GM12878 (cell line): ENCODE data around the gene NLRC5. TPM values are rescaled to one million over a fixed set of nuclear protein-coding genes. Genes with fewer than 3 reads are reported as not detected.

Source experiments
- BHLHE40 ChIP-seq, 2 experiments: fragments of 450-650 bp in 1 of 2; IDR thresholded peaks; 2 replicates each; pipeline ENCODE4 v1.6.1; 2011 to 2017; ENCODE audit warnings: low read depth in 2 of 2, borderline replicate concordance in 1 of 2, improper control_type of control experiment in 1 of 2, low read length in 1 of 2, mild to moderate bottlenecking in 1 of 2
- ESRRA ChIP-seq: IDR thresholded peaks from 2 replicates; pipeline ENCODE4 v1.6.1; 2012; ENCODE audit warnings: mild to moderate bottlenecking, low read length, improper control_type of control experiment
- IRF5 ChIP-seq: fragments of 450-650 bp; IDR thresholded peaks from 2 replicates; pipeline ENCODE4 v1.6.1; 2017; ENCODE audit warnings: borderline replicate concordance
- KDM1A ChIP-seq: fragments of 200-600 bp; sonication (generic); IDR thresholded peaks from 2 replicates; pipeline ENCODE4 v1.6.1; 2016; ENCODE audit warnings: borderline replicate concordance
- KLF5 ChIP-seq: fragments of 450-650 bp; IDR thresholded peaks from 2 replicates; pipeline ENCODE4 v1.6.1; 2014; ENCODE audit warnings: mild to moderate bottlenecking; ENCODE audit not compliant: partially characterized antibody
- MXI1 ChIP-seq: fragments of 150-350 bp; IDR thresholded peaks from 2 replicates; pipeline ENCODE4 v1.6.1; 2011; ENCODE audit warnings: low read depth, mild to moderate bottlenecking, inconsistent platforms, low read length, improper control_type of control experiment
- PAX5 ChIP-seq: IDR thresholded peaks from 2 replicates; pipeline ENCODE4 v1.6.1; 2011; ENCODE audit warnings: low read depth, low read length, borderline replicate concordance
- SIN3A ChIP-seq: IDR thresholded peaks from 2 replicates; pipeline ENCODE4 v1.6.1; 2012; ENCODE audit warnings: low read depth, low read length, improper control_type of control experiment
- SRF ChIP-seq, 2 experiments: IDR thresholded peaks; 2 replicates each; pipeline ENCODE4 v1.6.1; 2011; ENCODE audit warnings: low read depth in 2 of 2, low read length in 2 of 2, mild to moderate bottlenecking in 1 of 2, moderate library complexity in 1 of 2
- WRNIP1 ChIP-seq: IDR thresholded peaks from 2 replicates; pipeline ENCODE4 v1.6.1; 2011; ENCODE audit warnings: low read depth, low read length, improper control_type of control experiment, borderline replicate concordance
- ZBTB11 ChIP-seq: fragments of 450-650 bp; formaldehyde crosslinking; IDR thresholded peaks from 2 replicates; pipeline ENCODE4 v1.5.0; 2022; ENCODE audit warnings: mild to moderate bottlenecking, missing genetic modification characterization
- ZNF274 ChIP-seq: IDR thresholded peaks from one replicate; pipeline ENCODE4 v1.8.0; 2011; ENCODE audit not compliant: insufficient read length, insufficient read depth
- polyA plus RNA-seq, 11 experiments: library from polyadenylated mRNA; depleted of rRNA in 4 of 11; unstranded in 6 of 11; stranded (reverse) in 5 of 11; fragments of >200 nt; fragmentation: Nextera tagmentation in 4 of 11; fragmentation: Illumina TruSeq in 1 of 11; extraction: Ambion mirVana in 4 of 11; extraction: Trizol in 1 of 11; gene quantifications; 1 replicate in 1 of 11; 2 replicates in 10 of 11; pipeline versions ENCODE4 v1.2.1 to v1.2.3, GENCODE V29; 2011 to 2016; ENCODE audit warnings: inconsistent platforms in 2 of 11, missing spikeins in 2 of 11, low read depth in 1 of 11
- total RNA-seq, 4 experiments: library from RNA; depleted of rRNA in 3 of 4; stranded (reverse); fragments of >200 nt in 3 of 4; fragmentation: Illumina TruSeq in 1 of 4; extraction: Trizol in 1 of 4; gene quantifications; 2 replicates each; pipeline versions ENCODE4 v1.2.1 to v1.2.3, GENCODE V29; 2013 to 2021

The NLRC5 gene
- total and polyA plus RNA-seq, 10 of the 15 experiments (the other 5 are each of a cell fraction or from before 2014, with no cell fraction given), result 13.1 to 105 (median 57.3) TPM

- TF ChIP-seq IRF5 (no peak), ZNF274 (no peak), ESRRA (no peak), SRF (IDR thresholded peaks at IDR 0.05; ENCODE audit: low read depth in 2 of 2, low read length in 2 of 2) (no peak), KLF5 (no peak), ZBTB11 (CRISPR knock-in tag) (no peak), MXI1 (no peak), KDM1A (no peak), PAX5 (no peak), WRNIP1 (0 out of 2 replicates have a peak, but pooled peaks have one; percentile 74), SIN3A (no peak), BHLHE40 (IDR thresholded peaks at IDR 0.05; ENCODE audit: borderline replicate concordance in 1 of 2, low read depth in 2 of 2, low read length in 1 of 2) (no peak)
Observed at GRCh38 chr16:57001026-57001679, 11.8 kb downstream of the NLRC5 start (continued).
